Heart right ventricle (tissue), 16 donors: ENCODE results near the gene SLC14A1. TPM values are rescaled to one million over a fixed set of nuclear protein-coding genes. Genes with fewer than 3 reads are reported as not detected.
A peak's percentile ranks its signal among the peaks of the same experiment; 100 is the strongest.

ENCODE experiments used
- ATAC-seq, 8 donors: fragments of 200-7000 bp; cut with Tn5 transposase; one replicate each; pipeline ENCODE4 v1.9.1; 2020; ENCODE audit warnings: mild to moderate bottlenecking in 8 of 8, moderate library complexity in 8 of 8, moderate number of reproducible peaks in 1 of 8
- DNase-seq, 2 donors: peaks; one replicate each; pipeline ENCODE4 v3.0.0-alpha.2; 2020
- H3K27ac ChIP-seq, 10 donors: fragments of 200-600 bp; sonication (generic) in 2 of 10; one replicate each; pipeline versions ENCODE4 v1.5.0 to v1.8.0; 2020 to 2022; ENCODE audit warnings: mild to moderate bottlenecking in 3 of 10
- H3K27me3 ChIP-seq, 7 donors: fragments of 200-600 bp; one replicate each; pipeline ENCODE4 v1.8.0; 2021 to 2022; ENCODE audit warnings: mild to moderate bottlenecking in 2 of 7
- H3K36me3 ChIP-seq, 9 donors: fragments of 200-600 bp; sonication (generic) in 1 of 9; one replicate each; pipeline versions ENCODE4 v1.5.0 to v1.8.0; 2020 to 2022; ENCODE audit warnings: mild to moderate bottlenecking in 2 of 9
- H3K4me1 ChIP-seq, 9 donors: fragments of 200-600 bp; sonication (generic) in 1 of 9; one replicate each; pipeline versions ENCODE4 v1.5.0 to v1.8.0; 2020 to 2022; ENCODE audit warnings: mild to moderate bottlenecking in 4 of 9
- H3K4me3 ChIP-seq, 10 donors: fragments of 200-600 bp; sonication (generic) in 2 of 10; one replicate each; pipeline versions ENCODE4 v1.5.0 to v1.8.0; 2020 to 2022; ENCODE audit warnings: mild to moderate bottlenecking in 7 of 10, moderate library complexity in 2 of 10
- H3K9me3 ChIP-seq, 11 donors: fragments of 200-600 bp in 10 of 11; sonication (generic) in 2 of 11; one replicate each; pipeline versions ENCODE4 v1.5.0 to v1.8.0; 2013 to 2022; ENCODE audit warnings: mild to moderate bottlenecking in 2 of 11, control low read depth in 1 of 11, moderate library complexity in 1 of 11
- CTCF ChIP-seq, 9 donors: fragments of 200-600 bp; sonication (generic) in 2 of 9; IDR thresholded peaks; one replicate each; pipeline versions ENCODE4 v1.5.0 to v1.8.0; 2021 to 2022; ENCODE audit warnings: antibody characterized with exemption in 9 of 9, mild to moderate bottlenecking in 5 of 9, moderate library complexity in 1 of 9
- WGBS, 2 donors: extraction: QIAGEN DNeasy Blood & Tissue Kit; methylation state at CpG; one replicate each; pipeline ENCODE4 v1.1.7; 2013; ENCODE audit warnings: inconsistent platforms in 1 of 2; 5-methylcytosine and 5-hydroxymethylcytosine counted together
- intact Hi-C, 10 donors: fragments of 100-400 bp; cut with DNase I; formaldehyde crosslinking; loops; one replicate each; pipeline versions ENCODE4 v1.11.1 to v1.14.2; 2022
- polyA plus RNA-seq, 2 donors: library from polyadenylated mRNA; stranded (reverse); fragments of 200-250 nt; gene quantifications; one replicate each; pipeline ENCODE4 v1.2.3, GENCODE V29; 2013
- total RNA-seq, 10 donors: library from RNA; stranded (reverse); fragmentation: NEBNext Ultra II Directional in 3 of 10; extraction: Animal tissue kit (Norgen Biotek cat#: 25700) in 3 of 10; gene quantifications; one replicate each; pipeline versions ENCODE4 v1.2.1 to v1.2.4, GENCODE V29; 2021 to 2023
- donor health status: Arrhythmogenic right ventricular cardiomyopathy.
- donor health status: ischemic (EF 13 %, LVEDD 7.1; RV severe dilation, severe dysfunction).
- donor health status: healthy with polysubstance abuse.
- donor health status: DM: no; HTN: yes; CAD: no.
- donor health status: DM: no; HTN: no; CAD: no.
- donor health status: ischemic (EF 25% LVEDD 6.9; RV normal size, moderate dysfunction).
- donor health status: ischemic (EF 25% LVEDD 5.7; RV mildly dilated, moderate dysfunction).
- donor health status: healthy.
- donor health status: DM: yes; HTN: yes; CAD: no.
- donor health status: Ischemic cardiomyopathy.
- donor health status: ischemic (EF 35%, LVEDD 5.7; RV mildly dilated, moderate dysfunction).
- donor health status: nonischemic (EF 11% LVEDD 7.7; RV severe dilation, severe dysfunction).
- donor health status: DM: yes; HTN: yes; CAD: no.
- donor health status: PGD.
- donor health status: ischemic (EF 29% LVEDD 5.4; RV normal size, mild dysfunction).
- donor health status: nonischemic (EF 23%, LVEDD 6.1; RV moderate dilation, normal function).

SLC14A1 gene
- total and polyA plus RNA-seq, 12 donors, result 5.6 to 29.7 (median 12.7) TPM

GRCh38 chr18:45690975-45691815 lies 32.8 kb upstream of the SLC14A1 start:
- peaks cover 0 to 10% (median 3%) of the 10 kb centered on the region in 7 donors for H3K27me3 ChIP-seq
- H3K4me1 ChIP-seq, result peaks cover 0 to 22% (median 0%) of the 10 kb centered on the region in 9 donors
- peak; percentile 73 to 78 for DNase-seq
- 13% methylated on average over 12 of the region's 12 CpGs for WGBS, 2 donors
- intact Hi-C loops, result loop anchor here in 9 of 10 donors (1.0 to 10.0 kb wide), 14 partner anchors 144 to 384 kb away; partner anchors contain the start of gene PSTPIP2 (in 3 of the 9)
- H3K27ac ChIP-seq, result no peak overlapping the region
- H3K4me3 ChIP-seq, result no peak overlapping the region
- H3K36me3 ChIP-seq, result no peaks in the 10 kb centered on the region
- ATAC-seq, result peak; percentile 68 to 90 (median 86)
- H3K9me3 ChIP-seq, result peaks cover 0 to 7% (median 0%) of the 10 kb centered on the region in 11 donors
- TF ChIP-seq CTCF (IDR thresholded peaks at IDR 0.05), result peak; percentile 67 to 92 (median 83)

GRCh38 chr18:45691816-45692179 lies 32.2 kb upstream of the SLC14A1 start:
- Histone ChIP-seq H3K4me1 (peaks cover 0 to 21% (median 0%) of the 10 kb centered on the region in 9 donors), H3K27ac (no peak overlapping the region), H3K36me3 (no peaks in the 10 kb centered on the region), H3K27me3 (peaks cover 0 to 10% (median 3%) of the 10 kb centered on the region in 7 donors), H3K4me3 (no peak overlapping the region), H3K9me3 (peaks cover 0 to 7% (median 0%) of the 10 kb centered on the region in 11 donors)
- intact Hi-C loops, result loop anchor here in 9 of 10 donors (1.0 to 10.0 kb wide), 15 partner anchors 143 to 383 kb away; partner anchors contain the start of gene PSTPIP2 (in 3 of the 9)
- ATAC-seq (peak in 1 of 8 donors; percentile 41), DNase-seq (no peak)
- no peak for TF ChIP-seq CTCF (IDR thresholded peaks at IDR 0.05)
- WGBS, 2 donors, result 84 to 89% methylated on average over 7 of the region's 7 CpGs

- Histone ChIP-seq H3K9me3 (peaks cover 0 to 37% (median 7%) of the 10 kb centered on the region in 11 donors), H3K4me1 (no peaks in the 10 kb centered on the region), H3K36me3 (no peaks in the 10 kb centered on the region), H3K27ac (no peak overlapping the region), H3K27me3 (no peaks in the 10 kb centered on the region), H3K4me3 (no peak overlapping the region)
- 94 to 97% methylated on average over 1 of the region's 1 CpG for WGBS, 2 donors
- DNase-seq (no peak), ATAC-seq (no peak)
- no peak for TF ChIP-seq CTCF (IDR thresholded peaks at IDR 0.05)
- intact Hi-C loops, result no loop called here
These were observed 21.2 kb upstream of the SLC14A1 start for GRCh38 chr18:45702708-45703265.

- TF ChIP-seq CTCF (IDR thresholded peaks at IDR 0.05), result no peak
These were observed 15.2 kb upstream of the SLC14A1 start for GRCh38 chr18:45708831-45709230.

More at GRCh38 chr18:45708831-45709230, 15.2 kb upstream of the SLC14A1 start:
- no peak overlapping the region for H3K4me3 ChIP-seq
- no peak overlapping the region for H3K27ac ChIP-seq
- no peaks in the 10 kb centered on the region for H3K27me3 ChIP-seq
- H3K9me3 ChIP-seq, result peaks cover 0 to 35% (median 17%) of the 10 kb centered on the region in 11 donors
- DNase-seq (no peak), ATAC-seq (no peak)
- intact Hi-C loops, result no loop called here
- H3K4me1 ChIP-seq, result no peaks in the 10 kb centered on the region
- no peaks in the 10 kb centered on the region for H3K36me3 ChIP-seq
- WGBS, 2 donors, result 89 to 92% methylated on average over 4 of the region's 4 CpGs
